ENCODE data around the gene PAQR8.
"Not testable (repeated sequence)": the region's sequence is repeated elsewhere in the genome, so short reads cannot be mapped to it uniquely, and the experiment has no call there.

Gene PAQR8

DNA sequence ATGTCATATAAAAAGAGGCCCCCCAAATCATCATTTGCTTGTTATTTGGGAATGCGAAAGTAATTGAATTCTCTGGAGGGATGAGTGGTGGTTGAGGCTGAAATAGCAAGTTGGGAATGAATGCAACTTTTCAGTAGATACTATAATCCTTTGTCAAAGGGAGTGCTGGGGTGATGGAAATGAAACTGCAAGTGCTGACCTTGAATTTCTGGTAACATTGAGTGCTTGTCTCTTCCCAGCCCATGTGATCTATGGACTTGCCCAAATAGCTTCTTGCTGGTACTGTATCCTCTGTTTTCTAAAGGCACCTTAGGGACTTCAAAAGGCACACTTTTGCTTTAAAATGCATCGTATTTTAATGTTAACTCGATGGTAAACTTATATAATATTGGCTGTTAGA, 14.8 kb downstream of the PAQR8 start:
- DNase-seq (ENCODE audit: low read depth in 2 of 2) = no peak

DNA sequence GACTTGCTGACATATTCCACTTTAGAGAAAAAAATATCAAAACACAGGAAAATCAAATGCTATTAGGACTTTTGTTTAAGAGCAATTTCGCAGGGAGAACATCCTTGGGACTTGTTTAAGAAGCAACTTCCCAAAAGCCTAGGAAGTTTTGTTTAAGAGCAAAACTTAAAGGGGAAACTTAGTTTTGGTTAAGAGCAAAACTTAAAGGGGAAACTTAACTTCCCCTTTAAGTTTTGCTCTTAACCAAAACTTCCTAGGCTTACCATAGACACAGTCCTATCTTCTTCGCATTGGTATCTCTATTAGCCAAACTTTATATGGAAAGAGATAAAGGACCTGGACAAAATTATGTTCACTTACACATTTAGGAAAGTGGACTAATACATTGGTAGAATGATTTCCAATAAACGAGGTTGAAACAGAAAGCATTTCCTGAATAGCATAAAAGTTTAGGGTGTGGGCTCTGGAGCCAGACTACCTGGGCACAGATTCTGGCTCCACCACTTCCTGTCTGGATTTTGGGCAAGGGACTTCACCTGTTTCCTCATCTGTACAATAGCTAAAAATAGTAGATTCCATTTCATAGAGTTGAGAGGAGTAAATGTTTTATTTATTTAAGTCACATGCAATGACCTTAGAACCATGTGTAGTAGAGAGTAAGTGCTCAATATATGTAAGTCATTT, 15.7 kb downstream of the PAQR8 start:
- DNase-seq (ENCODE audit: low read depth in 2 of 2) = no peak

DNA sequence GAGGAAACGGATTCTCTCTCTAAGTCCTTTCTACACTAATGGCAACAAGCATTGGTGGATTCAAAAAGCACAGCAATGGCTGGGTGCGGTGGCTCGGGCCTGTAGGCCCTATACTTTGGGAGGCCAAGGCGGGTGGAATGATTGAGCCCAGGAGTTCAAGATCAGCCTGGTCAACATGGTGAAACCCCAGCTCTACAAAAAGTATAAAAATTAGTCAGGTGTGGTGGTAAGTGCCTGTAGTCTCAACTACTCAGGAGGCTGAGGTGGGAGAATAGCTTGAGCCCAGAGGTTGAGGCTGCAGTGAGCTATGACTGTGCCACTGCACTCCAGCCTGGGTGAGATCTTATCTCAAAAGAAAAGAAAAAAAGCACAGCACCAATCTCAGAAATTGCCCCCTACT, 19.3 kb downstream of the PAQR8 start:
- DNase-seq (ENCODE audit: low read depth in 2 of 2) = no peak

DNA sequence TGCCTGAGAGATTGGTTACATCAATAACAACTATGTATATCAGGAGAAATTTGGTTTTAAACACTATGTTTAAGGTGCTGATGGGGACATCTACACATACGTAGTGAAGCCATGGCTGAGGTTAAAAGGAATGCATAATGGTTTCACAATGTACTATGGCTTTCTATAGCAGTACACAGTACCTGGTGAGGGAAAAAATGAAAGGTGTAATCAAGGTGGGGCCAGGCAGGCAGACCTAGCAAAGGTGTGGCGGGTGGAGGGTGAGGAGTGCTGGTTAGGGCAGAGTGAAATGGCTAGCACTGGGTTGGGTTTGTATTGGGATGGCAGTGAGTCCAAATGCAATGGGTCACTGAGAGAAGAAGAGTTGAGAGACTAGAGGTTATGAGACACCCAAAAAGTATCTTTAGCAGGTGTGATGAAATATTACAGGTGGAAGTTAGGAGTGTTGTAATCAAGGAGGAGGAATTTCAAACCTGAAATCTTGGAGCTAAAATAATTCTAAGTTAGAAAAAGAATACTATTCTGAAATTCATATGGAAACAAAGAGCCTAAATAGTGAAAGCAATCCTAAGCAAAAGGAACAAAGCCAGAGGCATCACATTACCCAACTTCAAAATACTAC, 22.3 kb downstream of the PAQR8 start:
- no peak for DNase-seq (ENCODE audit: low read depth in 2 of 2)

DNA sequence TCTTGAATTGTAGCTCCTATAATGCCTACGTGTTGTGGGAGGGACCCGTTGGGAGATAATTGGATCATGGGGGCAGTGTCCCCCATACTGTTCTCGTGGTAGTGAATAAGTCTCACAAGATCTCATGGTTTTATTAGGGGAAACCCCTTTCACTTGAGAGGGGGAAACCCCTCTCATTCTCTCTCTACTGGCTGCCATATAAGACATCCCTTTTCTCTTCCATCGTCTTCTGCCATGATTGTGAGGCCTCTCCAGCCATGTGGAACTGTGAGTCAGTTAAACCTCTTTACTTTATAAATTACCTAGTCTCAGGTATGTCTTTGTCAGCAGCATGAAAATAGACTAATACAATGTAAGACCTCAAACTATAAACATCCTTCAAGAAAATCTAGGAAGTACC, 23.1 kb downstream of the PAQR8 start:
- DNase-seq (ENCODE audit: low read depth in 2 of 2) = no peak

DNA sequence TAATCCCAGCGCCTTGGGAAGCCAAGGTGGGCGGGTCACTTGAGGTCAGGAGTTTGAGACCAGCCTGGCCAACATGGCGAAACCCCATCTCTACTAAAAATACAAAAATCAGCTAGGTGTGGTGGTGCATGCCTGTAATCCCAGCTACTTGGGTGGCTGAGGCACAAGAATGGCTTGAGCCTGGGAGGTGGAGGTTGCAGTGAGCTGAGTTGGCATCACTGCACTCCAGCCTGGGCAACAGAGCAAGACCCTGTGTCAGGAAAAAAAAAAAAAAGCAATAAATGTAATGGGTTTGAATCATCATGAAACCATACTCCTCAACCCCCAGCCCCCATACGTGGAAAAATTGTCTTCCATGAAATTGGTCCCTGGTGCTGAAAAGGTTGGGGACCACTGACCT, 26.2 kb downstream of the PAQR8 start:
- not testable (repeated sequence) for DNase-seq (ENCODE audit: low read depth in 2 of 2)

DNA sequence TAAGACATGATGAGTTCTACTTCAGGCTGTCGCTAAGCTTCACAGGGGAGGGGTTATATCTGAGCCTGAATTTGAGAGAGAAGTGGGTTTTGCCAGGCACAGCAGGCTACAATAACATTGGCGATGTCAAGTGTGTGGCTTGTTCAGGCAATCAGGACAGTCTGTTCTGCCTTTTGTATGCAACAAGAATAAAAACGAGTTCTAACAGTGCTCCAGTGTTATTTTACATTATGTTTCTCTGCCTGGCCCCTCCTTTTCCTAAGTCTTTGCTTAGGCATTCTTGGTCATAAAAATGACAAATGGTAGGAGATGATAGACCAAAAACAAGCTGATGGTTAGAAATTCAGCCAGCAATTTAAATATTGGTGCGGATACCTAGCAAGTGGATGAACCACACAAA, 26.8 kb downstream of the PAQR8 start:
- no peak for DNase-seq (ENCODE audit: low read depth in 2 of 2)

DNA sequence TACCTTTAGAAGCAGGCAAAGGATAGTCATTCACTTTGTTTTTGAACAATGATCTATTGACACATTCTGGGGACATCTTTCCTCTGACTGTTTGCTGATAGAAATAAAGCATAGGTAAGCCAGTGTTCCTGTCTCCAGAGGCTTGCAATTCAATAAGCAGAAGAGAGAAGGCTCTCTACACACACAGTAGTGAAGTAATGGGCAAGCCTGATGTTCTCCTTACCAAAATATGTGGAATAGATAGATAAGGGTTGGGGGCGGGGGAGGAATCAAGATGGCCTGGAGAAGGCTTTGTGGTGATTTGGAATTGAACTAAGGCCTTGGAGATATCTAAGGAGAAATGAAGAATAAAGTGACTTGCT, 27.3 kb downstream of the PAQR8 start:
- no peak for DNase-seq (ENCODE audit: low read depth in 2 of 2)

DNA sequence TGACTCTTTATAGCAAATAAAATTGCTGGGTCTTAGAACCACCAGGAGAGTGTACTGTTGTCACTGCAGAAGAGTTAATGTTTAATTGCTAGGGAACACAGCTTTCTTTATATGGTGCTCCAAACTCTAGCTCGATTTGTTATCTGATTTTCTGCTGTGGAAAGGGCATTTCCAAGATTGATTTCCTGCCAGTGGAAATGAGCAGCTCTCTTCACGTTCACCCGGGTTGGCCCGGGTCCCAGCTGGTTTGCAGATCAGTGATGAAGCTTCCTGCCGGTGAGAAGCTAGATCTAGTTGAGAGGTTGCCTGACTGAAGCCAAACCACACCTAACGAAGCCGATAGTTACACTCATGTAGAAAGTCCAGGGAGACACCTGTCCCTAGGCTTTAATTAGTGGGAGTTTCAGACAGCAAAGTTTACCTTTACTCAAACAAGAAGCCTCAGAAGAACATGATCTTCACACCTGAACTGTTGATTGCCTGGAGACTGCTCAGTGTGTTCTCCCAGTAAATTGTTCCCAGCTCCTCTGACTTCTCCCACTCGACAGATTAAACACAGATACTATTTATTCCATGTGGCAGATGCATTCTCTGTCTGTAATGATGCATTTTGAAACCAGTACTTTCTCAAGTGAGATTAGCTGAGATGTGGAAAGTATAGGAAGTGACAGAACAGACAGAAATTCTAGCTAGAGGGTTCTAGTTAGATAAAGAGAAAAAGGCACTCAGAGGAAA, 27.8 kb downstream of the PAQR8 start:
- no peak for DNase-seq (ENCODE audit: low read depth in 2 of 2)

DNA sequence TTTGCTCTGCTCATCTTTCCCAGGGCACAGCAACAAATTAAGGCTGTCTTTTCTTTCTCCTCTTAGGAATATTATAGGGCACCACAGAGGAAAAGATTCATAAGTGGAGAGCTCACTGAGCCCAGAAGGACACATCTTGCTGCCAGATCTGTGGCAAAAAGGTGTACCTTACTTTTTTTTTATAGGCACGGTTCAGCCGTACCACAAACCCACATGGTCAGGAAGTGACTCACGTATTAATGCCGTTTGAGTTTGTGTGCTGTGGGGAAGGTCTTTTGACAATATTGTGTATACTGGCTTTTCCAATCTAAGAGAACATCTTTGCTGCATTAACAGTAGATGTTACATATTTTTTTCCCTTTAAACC, 28.4 kb downstream of the PAQR8 start:
- peak in 1 of 2 donors; percentile 41 for DNase-seq (ENCODE audit: low read depth in 2 of 2)

DNA sequence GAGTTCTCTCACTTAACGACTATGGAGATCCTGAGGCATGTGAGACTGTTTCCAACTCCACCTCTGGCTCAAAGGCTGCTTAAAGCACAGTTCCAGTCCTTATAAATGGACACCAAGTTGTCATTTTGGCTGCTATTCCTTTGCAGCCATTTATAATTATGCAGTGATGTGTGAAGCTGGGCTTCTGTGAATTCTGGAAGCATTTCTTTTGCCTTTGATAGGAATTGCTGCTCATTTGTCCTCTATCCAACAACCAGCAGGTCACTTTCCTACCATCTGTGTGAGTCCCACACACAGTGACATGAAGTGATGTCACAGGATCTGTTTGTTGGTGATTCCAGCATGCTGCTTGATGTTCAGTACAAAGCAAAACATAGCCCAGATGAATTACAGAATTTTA, 29.6 kb downstream of the PAQR8 start:
- no peak for DNase-seq (ENCODE audit: low read depth in 2 of 2)

DNA sequence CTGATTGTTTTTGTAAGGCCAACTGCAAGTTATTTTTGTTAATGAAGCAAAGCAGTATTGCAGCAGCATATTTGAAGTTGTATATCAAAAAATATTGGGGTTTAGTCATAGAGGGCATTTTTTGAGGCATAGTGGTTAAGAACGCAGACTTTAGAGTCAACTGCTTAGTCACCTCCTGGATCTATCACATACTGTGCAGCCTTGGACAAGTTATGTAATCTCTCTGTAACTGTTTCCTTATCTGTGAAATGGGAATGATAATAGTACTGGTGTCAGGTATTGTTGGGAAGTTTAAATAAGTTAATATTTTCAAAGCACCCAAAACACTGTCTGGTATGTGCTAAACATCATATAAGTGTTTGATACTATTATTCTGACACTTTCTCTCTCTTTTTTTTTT, 31.0 kb downstream of the PAQR8 start:
- DNase-seq (ENCODE audit: low read depth in 2 of 2) = no peak

DNA sequence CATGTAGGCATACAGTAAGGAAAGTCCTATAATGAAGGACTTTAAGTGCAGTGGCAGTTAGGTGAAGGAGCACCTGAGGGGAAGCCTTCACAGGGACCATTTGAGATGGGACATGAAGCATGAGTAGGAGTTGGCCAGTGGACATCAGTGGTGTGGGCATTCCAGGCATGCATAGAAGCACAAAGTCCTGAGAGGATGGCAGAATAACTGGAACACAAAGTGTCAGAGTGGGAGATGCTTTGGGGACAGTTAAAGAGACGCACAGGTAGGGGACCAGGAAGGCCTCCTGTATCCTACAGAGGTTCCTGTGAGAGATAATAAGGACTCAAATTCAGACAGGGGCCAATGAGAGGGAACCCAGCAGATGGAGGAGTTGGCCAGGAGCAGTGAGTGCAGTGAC, 31.8 kb downstream of the PAQR8 start:
- no peak for DNase-seq (ENCODE audit: low read depth in 2 of 2)

DNA sequence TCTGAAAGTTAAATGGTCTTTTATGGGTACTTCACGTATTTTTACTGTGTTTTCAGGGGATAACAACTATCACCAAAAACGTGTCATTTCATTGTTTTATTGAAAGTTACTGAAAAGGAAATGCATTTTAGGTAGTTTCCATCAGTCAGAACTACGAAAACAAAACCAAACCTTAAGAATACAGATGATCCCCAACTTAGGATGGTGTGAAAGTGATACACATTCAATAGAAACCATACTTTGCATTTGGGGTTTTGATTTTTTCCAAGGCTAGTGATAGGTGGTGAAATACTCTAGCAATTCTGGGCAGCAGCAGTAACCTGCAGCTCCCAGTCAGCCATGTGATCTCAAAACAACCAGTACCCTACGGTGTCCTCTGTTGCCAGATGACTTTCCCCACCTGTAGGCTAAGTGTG, 32.3 kb downstream of the PAQR8 start:
- no peak for DNase-seq (ENCODE audit: low read depth in 2 of 2)

DNA sequence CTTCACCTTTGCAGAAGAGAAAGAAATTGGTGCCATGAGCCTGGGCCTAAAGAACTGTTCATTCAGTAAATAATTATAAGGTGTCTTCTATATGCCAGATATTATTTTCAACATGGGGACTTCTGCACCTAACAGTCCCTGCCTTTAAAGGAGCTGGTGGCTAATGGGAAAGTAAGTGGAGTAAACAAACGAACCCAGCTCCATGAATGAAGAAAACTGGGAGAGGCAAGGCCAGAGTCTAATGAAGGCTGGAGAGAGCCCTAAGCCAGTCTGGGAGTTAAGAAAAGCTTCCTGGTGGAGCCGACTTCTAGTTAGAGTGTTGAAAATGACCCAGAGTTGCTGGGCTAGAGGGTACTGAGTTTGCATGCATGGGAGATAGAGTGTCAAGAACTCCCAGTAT, 34.0 kb downstream of the PAQR8 start:
- DNase-seq (ENCODE audit: low read depth in 2 of 2) = no peak

DNA sequence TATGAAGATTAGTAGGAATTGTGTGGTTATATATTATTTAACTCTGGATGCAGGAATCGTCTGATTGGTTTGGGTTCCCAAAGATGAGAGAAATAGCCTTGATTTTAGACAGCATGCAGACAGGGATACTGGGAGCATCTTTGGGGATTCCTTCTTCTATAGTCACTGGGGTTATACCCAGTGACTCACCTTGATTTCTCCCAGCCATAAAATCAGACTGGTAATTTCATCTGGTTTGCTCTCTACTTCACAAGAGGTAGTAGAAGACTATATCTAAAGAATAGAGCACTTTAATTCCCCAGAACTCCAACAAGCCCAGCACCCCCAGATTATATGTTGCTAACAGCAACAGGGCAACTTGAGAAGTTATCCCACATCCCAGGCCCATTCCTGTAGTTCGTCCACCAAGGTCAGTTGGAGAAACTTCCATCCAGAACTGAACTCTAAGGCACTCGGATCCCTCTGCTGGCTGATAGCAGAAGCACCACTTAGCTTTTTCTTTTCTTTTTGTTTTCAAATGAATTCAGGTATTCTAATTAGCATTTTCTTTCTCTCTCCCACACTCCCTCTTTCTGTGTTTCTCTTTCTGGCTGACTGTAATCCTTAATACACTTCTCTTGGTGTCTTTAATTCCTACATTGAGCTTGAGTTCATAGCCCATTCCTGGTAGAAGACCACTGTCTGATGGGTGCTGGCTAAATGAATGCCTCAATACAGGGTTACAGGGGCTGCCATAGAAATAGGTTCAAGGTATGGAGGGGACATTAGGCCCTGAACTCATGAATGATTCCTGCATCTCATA, 37.8 kb downstream of the PAQR8 start:
- DNase-seq (ENCODE audit: low read depth in 2 of 2) = no peak

DNA sequence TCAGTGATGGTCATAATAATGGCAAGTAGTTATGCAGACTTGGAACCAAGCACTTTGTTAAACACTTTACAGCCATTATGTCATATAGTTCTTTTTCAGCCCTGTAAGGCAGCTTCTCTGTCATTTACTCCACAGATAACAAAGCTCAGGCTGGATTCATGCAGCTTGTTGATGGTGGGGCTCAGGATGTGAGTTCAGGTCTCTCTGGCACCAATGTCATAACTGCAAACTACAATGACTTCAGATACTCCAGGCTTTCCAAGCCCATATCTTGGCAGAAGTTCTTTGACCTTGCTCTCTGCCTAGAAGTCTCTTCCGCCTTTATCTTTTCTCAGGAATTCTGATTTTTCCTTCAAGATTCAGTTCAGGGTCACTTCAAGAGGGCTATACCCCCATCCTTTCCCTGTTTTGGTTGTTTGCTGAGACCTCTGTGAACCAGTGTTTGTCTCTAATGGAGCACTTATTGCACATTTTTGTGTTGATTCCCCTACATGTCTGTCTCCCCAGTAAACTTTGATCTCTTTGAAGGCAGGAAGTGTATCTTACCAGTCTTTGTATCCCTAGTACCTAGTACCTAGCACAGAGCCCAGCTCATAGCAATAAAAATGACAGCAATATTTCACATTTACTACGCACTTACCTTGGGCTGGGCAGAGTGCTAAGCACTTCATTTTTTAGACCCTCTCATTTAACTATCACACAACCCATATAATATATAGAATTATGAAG, 38.5 kb downstream of the PAQR8 start:
- no peak for DNase-seq (ENCODE audit: low read depth in 2 of 2)

DNA sequence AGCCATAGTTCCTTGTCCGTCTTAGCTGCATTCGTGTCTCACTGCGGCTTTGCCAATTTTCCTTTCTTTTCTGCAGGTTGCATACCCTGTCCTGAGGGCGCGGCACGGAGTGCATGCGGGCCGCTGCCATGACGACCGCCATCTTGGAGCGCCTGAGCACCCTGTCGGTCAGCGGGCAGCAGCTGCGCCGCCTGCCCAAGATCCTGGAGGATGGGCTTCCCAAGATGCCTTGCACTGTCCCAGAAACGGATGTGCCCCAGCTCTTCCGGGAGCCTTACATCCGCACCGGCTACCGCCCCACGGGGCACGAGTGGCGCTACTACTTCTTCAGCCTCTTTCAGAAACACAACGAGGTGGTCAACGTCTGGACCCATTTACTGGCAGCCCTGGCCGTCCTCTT, 41.1 kb downstream of the PAQR8 start:
- no peak for DNase-seq (ENCODE audit: low read depth in 2 of 2)

DNA sequence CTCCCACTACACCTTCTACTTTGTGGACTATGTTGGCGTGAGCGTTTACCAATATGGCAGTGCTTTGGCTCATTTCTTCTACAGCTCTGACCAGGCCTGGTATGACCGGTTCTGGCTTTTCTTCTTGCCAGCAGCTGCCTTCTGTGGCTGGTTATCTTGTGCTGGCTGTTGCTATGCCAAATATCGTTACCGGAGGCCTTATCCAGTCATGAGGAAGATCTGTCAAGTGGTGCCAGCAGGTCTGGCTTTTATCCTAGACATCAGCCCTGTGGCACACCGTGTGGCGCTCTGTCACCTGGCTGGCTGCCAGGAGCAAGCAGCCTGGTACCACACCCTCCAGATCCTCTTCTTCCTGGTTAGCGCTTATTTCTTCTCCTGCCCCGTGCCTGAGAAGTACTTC, 41.7 kb downstream of the PAQR8 start:
- DNase-seq (ENCODE audit: low read depth in 2 of 2) = no peak

DNA sequence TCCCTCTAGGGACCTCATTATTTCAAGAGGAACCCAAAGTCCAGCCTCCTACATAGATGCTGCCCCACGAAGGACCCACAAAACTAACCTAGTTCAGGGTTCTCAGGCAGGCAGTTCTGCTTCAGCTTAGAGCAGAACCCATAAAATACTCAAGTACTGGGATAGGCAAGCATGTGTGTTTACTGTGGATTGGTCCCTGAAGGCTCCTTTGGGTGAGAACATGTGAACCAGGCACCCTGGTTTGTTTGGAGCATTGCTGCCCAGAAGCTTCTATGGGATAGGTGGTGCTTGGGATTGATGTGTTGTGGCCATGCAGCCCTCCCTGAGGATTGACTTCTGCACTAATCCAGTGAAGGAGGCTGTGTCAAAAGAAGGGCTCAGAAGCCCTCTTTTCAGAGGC, 43.3 kb downstream of the PAQR8 start:
- no peak for DNase-seq (ENCODE audit: low read depth in 2 of 2)

DNA sequence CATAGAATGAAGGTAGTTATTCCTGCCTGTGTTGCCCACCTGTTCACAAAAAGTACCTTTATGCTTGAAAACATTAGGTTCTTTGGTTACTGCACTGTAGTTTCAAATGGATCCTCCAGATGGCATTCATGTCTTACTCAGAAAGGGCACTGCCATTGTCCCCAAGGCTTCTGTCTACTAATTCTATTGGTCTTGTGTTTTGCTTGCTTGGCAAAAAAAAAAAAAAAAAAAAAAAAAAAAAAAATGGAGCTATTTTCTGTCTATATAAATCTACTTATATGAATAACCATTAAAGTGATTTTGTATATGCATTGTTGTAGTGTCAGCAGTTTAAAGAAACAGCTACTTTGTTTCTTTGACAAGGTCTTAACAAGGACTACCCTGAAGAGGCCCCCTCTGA, 45.5 kb downstream of the PAQR8 start:
- no peak for DNase-seq (ENCODE audit: low read depth in 2 of 2)

DNA sequence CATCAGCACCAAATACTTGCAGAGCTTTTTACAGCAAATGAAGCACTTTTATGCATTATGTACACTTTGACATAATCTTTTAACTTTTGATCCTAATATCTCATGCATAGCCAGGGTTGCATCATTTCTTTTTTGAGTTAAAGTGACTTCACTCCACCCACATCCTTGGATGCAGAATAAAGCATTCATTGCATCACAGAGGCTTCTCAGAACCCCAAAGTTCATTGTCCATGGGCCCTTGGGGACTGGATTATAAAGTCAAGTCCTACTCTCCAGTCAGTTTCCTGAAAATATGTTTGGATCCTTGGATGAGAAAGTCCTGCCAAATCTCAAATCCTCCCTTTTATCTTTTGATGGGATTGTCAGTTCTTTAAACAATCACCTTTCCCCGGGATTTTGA, 47.5 kb downstream of the PAQR8 start:
- no peak for DNase-seq (ENCODE audit: low read depth in 2 of 2)

Data from stimulated activated CD8-positive, alpha-beta memory T cell treated with anti-CD3 and anti-CD28 coated beads, Interleukin-7, amount 100 ng/mL, for 1 hour (primary cell).